Peyer's patch (tissue), 4 donors: Measurements from ENCODE around the gene CDH24. TPM values are rescaled to one million over a fixed set of nuclear protein-coding genes. Genes with fewer than 3 reads are reported as not detected.

Source experiments
- DNase-seq, 3 donors: peaks; one replicate each; pipeline ENCODE4 v3.0.0-alpha.2; 2017 to 2019
- H3K27ac ChIP-seq, 4 donors: fragments of 200-600 bp; sonication (generic); one replicate each; pipeline ENCODE4 v1.5.1; 2016 to 2019
- H3K27me3 ChIP-seq, 2 donors: fragments of 200-600 bp; sonication (generic); one replicate each; pipeline ENCODE4 v1.5.1; 2019
- H3K36me3 ChIP-seq, 3 donors: fragments of 200-600 bp; sonication (generic); one replicate each; pipeline ENCODE4 v1.5.1; 2016 to 2019
- H3K4me1 ChIP-seq, 4 donors: fragments of 200-600 bp; sonication (generic); one replicate each; pipeline ENCODE4 v1.5.1; 2016 to 2019
- H3K4me3 ChIP-seq, 4 donors: fragments of 200-600 bp; sonication (generic); 1 replicate in 3 of 4; 2 replicates in 1 of 4; pipeline ENCODE4 v1.5.1; 2016 to 2019; ENCODE audit warnings: mild to moderate bottlenecking in 1 of 4
- H3K9me3 ChIP-seq, 4 donors: fragments of 200-600 bp; sonication (generic); one replicate each; pipeline ENCODE4 v1.5.1; 2016 to 2019; ENCODE audit warnings: mild to moderate bottlenecking in 1 of 4
- POLR2A ChIP-seq, 2 donors: fragments of 450-650 bp; IDR thresholded peaks; one replicate each; pipeline ENCODE4 v1.5.1; 2017; ENCODE audit warnings: antibody characterized with exemption in 2 of 2, mild to moderate bottlenecking in 2 of 2, moderate library complexity in 2 of 2
- total RNA-seq, 4 donors: library from RNA; depleted of rRNA; stranded (reverse); fragments of >200 nt; gene quantifications; one replicate each; pipeline ENCODE4 v1.1.0, GENCODE V29; 2016
- TF ChIP-seq, protein P1 (sequence below), 6 experiments: fragments of 450-650 bp in 4 of 6; fragments of 200-600 bp in 2 of 6; sonication (generic) in 1 of 6; IDR thresholded peaks; one replicate each; pipeline ENCODE4 v1.5.1; 2017 to 2019; ENCODE audit warnings: antibody characterized with exemption in 6 of 6, mild to moderate bottlenecking in 3 of 6, moderate library complexity in 1 of 6

Gene CDH24
- total RNA-seq, 4 donors from 2014 or later, result 1.1 to 12.4 (median 5.5) TPM

DNA sequence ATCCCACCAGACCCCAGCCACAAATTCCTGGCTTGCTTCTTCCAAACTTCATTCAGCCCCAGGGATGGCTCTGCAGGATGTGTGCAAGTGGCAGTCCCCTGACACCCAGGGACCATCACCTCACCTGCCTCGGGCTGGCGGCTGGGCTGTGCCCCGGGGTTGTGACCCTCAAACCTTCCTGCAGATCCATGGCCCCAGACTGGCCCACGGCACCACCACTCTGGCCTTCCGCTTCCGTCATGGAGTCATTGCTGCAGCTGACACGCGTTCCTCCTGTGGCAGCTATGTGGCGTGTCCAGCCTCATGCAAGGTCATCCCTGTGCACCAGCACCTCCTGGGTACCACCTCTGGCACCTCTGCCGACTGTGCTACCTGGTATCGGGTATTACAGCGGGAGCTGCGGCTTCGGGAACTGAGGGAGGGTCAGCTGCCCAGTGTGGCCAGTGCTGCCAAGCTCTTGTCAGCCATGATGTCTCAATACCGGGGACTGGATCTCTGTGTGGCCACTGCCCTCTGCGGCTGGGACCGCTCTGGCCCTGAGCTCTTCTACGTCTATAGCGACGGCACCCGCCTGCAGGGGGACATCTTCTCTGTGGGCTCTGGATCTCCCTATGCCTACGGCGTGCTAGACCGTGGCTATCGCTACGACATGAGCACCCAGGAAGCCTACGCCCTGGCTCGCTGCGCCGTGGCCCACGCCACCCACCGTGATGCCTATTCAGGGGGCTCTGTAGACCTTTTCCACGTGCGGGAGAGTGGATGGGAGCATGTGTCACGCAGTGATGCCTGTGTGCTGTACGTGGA lies 15.0 kb downstream of the CDH24 start, which contains the start of gene PSMB11:
Gene PSMB11 (plus strand): TSS at position 51 of the 804 bp plus-strand sequence. CDS start 14 bp downstream, at position 65.
- H3K36me3 ChIP-seq, result no peaks in the 10 kb centered on the region
- DNase-seq, result no peak
- H3K4me1 ChIP-seq, result peaks cover 0 to 7% (median 0%) of the 10 kb centered on the region in 4 donors
- no peak within 1 kb of the TSS for H3K27ac ChIP-seq
- TF ChIP-seq, protein P1, sequence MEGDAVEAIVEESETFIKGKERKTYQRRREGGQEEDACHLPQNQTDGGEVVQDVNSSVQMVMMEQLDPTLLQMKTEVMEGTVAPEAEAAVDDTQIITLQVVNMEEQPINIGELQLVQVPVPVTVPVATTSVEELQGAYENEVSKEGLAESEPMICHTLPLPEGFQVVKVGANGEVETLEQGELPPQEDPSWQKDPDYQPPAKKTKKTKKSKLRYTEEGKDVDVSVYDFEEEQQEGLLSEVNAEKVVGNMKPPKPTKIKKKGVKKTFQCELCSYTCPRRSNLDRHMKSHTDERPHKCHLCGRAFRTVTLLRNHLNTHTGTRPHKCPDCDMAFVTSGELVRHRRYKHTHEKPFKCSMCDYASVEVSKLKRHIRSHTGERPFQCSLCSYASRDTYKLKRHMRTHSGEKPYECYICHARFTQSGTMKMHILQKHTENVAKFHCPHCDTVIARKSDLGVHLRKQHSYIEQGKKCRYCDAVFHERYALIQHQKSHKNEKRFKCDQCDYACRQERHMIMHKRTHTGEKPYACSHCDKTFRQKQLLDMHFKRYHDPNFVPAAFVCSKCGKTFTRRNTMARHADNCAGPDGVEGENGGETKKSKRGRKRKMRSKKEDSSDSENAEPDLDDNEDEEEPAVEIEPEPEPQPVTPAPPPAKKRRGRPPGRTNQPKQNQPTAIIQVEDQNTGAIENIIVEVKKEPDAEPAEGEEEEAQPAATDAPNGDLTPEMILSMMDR (IDR thresholded peaks at IDR 0.05), result no peak
- no peak for TF ChIP-seq POLR2A (IDR thresholded peaks at IDR 0.05)
- no peaks in the 10 kb centered on the region for H3K9me3 ChIP-seq
- H3K4me3 ChIP-seq, result no peak within 1 kb of the TSS
- no peaks in the 10 kb centered on the region for H3K27me3 ChIP-seq

DNA sequence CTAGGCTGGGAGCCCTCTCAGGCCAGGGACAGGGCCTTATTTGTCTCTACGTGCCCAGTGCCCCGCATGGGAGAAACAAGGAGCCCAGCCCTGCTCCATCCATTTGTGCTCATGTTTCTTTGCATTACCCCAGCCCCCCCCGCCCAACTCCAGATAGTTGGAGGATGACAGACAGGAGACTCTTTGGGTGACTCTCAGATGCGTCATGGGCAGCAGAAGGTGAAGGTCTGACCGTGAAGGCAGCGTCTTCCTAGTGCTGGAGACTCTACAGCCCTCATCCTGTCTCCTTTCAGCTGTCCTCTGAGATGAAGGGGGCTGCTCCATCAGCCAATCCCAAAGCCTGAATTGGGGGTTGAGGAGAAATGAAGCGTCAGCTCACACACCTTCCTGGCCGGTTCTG lies 15.6 kb downstream of the CDH24 start:
- no peak for TF ChIP-seq POLR2A (IDR thresholded peaks at IDR 0.05)
- TF ChIP-seq, protein P1 (IDR thresholded peaks at IDR 0.05), result no peak
- DNase-seq, result no peak
- no peak overlapping the region for H3K27ac ChIP-seq
- H3K27me3 ChIP-seq, result no peaks in the 10 kb centered on the region
- H3K4me3 ChIP-seq, result no peak overlapping the region
- no peaks in the 10 kb centered on the region for H3K9me3 ChIP-seq
- H3K36me3 ChIP-seq, result no peaks in the 10 kb centered on the region
- peaks cover 0 to 7% (median 0%) of the 10 kb centered on the region in 4 donors for H3K4me1 ChIP-seq

DNA sequence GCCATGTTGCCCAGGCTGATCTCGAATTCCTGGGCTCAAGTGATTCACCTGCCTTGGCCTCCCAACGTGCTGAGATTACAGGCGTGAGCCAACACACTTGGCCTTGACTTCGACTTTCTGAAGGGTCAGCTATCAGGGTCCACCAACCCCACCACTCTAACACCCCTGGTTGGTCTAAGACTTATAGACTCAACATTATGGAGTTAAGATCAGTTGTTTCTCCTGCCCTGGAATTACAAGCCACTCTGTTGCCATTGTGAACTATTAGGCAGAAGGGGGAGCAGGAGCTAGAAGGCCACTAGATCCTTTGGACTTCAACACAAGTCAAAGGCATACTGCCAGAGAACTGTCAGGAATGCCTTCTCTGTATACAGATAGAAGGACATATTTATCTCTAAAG lies 17.2 kb downstream of the CDH24 start:
- H3K4me3 ChIP-seq, result no peak overlapping the region
- DNase-seq, result no peak
- peaks cover 0 to 4% (median 2%) of the 10 kb centered on the region in 4 donors for H3K4me1 ChIP-seq
- no peaks in the 10 kb centered on the region for H3K27me3 ChIP-seq
- no peaks in the 10 kb centered on the region for H3K9me3 ChIP-seq
- TF ChIP-seq, protein P1 (IDR thresholded peaks at IDR 0.05), result no peak
- no peak for TF ChIP-seq POLR2A (IDR thresholded peaks at IDR 0.05)
- no peaks in the 10 kb centered on the region for H3K36me3 ChIP-seq
- H3K27ac ChIP-seq, result no peak overlapping the region

DNA sequence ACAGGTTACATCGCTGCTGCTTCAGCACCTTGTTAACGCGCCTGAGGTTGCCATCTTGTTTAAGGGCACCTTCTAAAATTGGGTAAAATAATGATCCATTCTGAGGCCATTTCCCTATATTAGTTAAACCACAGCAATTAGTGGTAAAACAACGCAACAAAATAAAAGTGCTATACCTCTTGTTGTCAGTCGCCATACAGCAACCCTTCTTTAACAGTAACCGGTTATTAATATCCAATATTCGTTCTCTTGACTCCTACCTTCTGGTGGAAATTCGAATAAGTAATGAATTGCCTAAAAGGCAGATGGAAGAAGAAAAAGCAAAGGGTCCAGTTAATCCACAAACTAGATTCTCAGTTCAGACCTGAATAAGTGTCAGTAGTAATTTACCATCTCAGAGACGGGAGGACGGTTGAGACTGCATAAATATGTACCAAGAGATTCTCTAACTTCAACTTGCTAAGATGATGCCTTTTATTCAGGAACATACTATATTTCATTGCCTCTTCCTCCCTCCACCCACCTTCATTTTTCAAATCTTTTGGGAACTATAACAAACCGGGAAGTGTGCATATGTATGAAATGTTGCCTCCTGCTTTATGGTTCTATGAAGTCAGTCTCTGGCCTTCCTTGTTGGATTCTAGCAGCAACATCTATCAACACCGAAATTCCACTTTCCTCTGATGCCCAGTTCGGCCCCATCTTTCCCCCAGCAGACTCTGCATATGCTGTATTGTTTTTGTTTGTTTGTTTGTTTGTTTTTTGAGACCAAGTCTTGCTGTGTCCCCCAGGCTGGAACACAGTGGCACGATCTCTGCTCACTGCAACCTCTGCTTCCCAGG lies 21.8 kb downstream of the CDH24 start:
- peak overlapping the region; percentile 85 to 95 (median 91) for H3K27ac ChIP-seq
- H3K27me3 ChIP-seq, result no peaks in the 10 kb centered on the region
- peaks cover 0 to 17% (median 2%) of the 10 kb centered on the region in 4 donors for H3K4me1 ChIP-seq
- peak overlapping the region in 3 of 4 donors; percentile 66 to 86 (median 74) for H3K4me3 ChIP-seq
- TF ChIP-seq POLR2A (IDR thresholded peaks at IDR 0.05), result no peak
- TF ChIP-seq, protein P1 (IDR thresholded peaks at IDR 0.05), result peak in 2 of 6 experiments; percentile 32 to 34
- no peak for DNase-seq
- H3K9me3 ChIP-seq, result no peaks in the 10 kb centered on the region
- peaks cover 0 to 28% (median 0%) of the 10 kb centered on the region in 3 donors for H3K36me3 ChIP-seq

DNA sequence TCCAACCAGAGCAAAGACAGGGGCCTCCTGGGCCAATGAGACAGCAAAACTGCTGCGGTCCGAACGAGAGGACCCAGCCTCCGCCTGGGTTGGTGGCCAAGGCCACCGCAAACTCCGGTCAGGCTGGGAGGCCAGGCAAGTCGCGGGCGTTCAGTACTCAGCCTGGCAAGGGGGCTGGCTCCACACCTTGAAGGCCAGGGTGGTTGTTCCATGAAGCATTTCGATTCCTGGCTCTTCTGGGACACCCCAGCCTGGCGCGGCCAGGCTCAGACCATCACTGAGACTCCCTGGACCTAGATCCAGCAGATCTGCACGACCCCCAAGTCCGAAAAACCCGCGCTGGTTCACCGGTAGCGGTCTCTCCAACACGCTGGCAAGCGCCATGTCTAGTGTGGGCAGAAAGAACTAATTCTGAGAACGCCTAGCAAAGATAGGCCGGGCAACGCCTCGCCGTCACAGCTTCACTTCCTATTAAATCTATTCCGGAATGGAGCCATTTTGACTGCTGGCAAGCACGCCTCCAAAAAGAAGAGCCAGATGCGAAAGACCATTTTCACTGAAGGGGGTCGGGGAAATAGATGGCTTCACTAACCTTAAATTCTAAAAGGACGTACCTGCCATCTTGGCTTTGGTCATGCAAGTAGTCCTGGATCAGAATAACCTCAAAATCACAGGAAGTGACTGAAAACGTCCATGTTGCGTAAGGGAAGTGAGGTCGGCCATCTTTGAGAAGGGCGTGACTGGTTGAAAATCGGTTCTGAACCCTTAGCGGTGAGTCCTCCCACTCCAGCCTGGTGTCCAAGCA lies 22.6 kb downstream of the CDH24 start, which contains the start of gene PSMB5:
Gene PSMB5 (minus strand): TSS at position 403 of the 805 bp plus-strand sequence. CDS start 19 bp downstream, at position 384.
- H3K27me3 ChIP-seq, result no peaks in the 10 kb centered on the region
- peak; percentile 19 to 25 for TF ChIP-seq POLR2A (IDR thresholded peaks at IDR 0.05)
- TF ChIP-seq, protein P1 (IDR thresholded peaks at IDR 0.05), result peak in 1 of 6 experiments; percentile 40
- H3K9me3 ChIP-seq, result no peaks in the 10 kb centered on the region
- peaks cover 0 to 17% (median 2%) of the 10 kb centered on the region in 4 donors for H3K4me1 ChIP-seq
- peak; percentile 84 to 96 (median 85) for DNase-seq
- peaks cover 0 to 31% (median 0%) of the 10 kb centered on the region in 3 donors for H3K36me3 ChIP-seq
- peak within 1 kb of the TSS; percentile 85 to 95 (median 91) for H3K27ac ChIP-seq
- peak within 1 kb of the TSS; percentile 66 to 86 (median 76) for H3K4me3 ChIP-seq
